HCEC 1CT (cell line): Measurements from ENCODE around the gene FCHSD2.
"Not testable (repeated sequence)": the region's sequence is repeated elsewhere in the genome, so short reads cannot be mapped to it uniquely, and the experiment has no call there.

ENCODE experiments used
- DNase-seq: peaks from one replicate; pipeline ENCODE4 v3.0.0-alpha.2; 2017

FCHSD2 gene

DNA sequence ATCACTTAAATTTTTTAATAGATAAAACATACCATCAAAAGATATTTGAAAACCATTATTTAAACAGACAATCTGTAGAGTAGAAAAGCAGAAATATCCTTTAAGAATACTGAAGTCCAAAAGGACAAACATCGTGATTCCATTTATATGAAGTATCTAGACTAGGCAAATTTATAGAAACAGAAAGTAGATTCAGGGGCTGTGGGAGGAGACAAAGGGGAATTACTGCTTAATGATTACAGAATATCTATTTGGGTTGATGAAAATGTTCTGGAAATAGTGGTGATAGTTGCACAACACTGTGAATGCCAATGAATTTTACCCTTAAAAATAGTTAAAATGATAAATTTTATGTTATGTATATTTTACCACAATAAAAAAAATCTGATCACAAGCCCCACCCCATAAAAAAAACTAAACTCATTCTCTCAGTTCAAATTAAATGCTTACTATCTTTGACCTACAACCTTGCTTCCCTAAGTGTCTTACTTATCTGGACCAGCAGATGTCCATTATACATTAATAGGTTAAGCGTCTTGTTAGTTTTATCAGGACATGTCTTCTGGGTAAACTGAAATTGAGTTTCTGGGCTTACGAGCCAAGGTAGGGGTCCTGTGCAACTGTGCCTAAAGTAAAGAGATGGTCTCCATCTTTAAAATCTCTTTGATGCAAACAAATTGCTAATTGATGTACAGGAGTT lies 86.3 kb downstream of the FCHSD2 start:
- no peak for DNase-seq

DNA sequence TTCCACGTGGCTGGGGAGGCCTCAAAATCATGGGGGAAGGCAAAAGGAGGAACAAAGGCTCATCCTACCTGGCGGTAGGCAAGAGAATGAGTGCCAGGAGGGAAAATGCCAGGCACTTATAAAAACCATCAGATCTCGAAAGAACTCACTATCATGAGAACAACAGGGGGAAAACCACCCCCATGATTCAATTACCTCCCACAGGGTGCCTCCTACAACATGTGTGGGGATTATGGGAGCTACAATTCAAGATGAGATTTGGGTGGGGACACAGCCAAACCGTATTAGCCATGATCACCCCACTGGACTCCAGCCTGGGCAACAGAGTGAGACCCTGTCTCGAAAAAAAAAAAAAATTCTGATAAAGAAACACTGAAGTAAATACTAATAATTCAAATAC lies 87.1 kb downstream of the FCHSD2 start:
- DNase-seq, result no peak

DNA sequence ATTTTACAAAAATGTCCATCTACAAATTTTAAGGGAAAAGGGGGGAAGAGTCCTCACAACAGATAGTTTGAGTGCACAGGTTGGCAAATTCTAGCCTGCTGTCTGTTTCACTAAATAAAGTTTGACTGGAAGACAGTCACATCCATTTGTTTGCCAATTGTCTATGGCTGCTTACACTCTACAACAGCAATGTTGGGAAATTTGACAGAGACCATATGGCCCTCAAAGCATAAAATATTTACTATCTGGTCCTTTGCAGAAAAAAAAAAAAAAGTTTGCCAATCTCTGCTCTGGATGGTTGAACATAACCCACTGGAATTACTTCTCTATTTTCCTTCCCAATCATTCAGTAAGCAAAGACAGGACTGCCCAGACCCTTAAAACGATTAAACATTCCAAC lies 88.2 kb downstream of the FCHSD2 start:
- DNase-seq, result peak; percentile 6

DNA sequence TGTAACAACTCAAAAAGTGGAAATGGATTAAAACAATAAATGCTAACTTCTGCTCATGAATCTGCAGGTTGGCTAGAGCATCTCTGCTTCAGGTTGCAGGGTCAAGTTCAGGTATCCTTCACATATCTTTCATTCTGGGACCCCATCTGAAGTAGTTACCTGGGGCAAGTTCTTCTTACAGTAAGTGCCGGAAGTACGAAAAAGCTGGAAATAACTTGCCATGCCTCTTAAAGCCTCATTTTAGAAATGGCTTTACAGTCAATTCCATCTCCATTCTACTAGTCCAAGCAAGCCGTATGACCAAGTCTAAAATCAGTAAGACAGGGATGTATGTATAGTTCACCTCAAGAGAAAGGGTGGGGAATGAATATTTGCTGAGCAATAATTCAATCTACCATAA lies 93.7 kb downstream of the FCHSD2 start:
- no peak for DNase-seq

DNA sequence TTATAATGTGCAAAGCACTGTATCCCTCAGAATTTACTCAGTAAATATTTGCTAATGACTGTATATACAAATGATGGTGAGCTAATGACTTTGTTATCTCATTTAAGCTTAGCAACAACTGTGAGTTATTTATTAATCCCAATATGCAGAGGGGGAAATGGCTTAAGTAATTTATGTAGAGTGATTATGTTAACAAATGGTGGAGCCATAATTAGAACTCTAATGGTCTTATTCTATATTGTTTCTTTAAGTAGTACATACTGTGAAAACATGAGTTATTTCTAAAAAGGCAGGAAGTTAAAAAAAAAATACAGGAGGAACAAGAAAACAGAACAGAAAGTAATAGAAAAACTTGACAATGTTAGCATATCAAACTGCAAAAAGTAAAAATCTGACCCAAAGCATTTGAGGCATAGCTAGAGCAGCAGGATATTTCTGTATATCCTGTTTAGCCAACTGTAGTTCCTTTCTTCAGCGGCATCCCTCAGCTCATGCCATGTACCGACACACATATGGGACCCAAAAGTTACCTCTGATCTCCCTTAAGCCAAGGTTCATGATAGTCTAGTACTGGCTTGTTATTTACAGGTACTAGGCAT lies 94.2 kb downstream of the FCHSD2 start:
- DNase-seq, result no peak

DNA sequence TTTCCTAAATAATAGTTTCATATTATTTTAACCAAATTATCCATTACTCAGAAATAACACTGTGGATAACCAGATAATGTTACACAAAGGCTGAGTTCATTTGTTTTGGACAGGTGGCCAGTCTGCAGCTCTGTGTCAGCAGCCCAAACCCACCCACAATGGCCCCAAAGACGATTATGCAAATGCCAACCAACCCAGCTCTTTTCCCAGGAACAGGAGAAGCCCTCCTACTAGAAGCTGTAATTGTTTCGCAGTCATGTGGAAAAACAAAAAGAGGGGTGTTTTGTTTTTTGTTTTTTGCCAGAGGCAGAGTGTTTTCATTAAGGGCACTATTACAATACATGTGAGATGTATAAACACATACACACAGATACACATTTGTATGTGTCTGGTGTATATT lies 102.1 kb downstream of the FCHSD2 start:
- DNase-seq, result no peak

DNA sequence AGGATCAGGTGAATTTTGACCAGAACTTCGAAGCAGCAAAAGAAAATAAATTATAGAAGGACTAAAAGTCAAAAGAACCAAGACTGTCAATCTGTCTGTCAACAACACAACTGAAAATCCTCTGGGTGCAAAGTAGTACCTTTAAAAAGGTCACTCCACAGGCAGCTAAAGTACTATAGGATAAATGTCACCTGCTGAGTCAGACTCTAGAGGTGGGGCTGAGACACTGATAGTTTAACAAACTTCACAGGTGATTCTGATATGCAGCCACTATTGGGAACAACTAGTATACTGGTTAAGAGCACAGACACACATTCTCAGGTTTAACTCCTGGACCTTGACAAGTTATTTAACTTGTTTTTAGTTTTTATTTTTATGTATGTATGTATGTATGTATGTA lies 107.3 kb downstream of the FCHSD2 start:
- DNase-seq, result no peak

DNA sequence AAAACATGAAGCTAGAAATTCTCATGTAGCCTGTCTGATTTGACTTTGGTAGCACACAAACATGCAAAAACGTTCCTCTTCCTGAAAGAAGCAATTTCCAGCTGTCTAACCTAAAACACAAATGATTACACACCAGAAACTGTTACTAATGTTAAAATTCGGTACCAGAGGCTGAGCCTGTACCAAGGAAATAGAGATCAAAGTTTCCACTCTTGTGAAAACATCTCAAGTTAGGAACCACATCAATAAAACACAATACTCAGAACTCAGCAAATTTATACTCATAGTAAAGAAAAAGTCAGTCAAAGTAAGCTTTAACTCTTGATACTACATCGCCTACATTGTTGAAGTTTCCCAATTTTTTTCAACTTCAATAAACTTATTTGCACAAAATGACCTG lies 107.8 kb downstream of the FCHSD2 start:
- DNase-seq, result no peak

DNA sequence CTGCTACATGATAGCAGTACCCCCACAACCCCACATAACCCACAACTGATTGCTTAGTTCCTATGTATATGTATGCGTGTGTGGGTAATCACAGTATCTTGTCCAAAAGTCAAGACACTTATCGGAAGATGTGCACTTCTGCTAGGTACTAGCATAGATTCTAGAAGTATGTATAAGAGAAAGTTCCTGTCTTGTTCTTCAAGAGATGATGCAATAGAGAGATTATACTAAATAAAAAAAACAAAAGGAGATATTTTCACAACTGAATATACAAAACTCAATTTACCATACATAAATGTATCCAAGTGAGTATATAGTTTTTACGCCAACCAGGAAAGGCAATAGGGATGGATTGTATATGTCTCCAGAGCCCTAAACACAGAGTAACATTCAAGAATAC lies 112.0 kb downstream of the FCHSD2 start:
- DNase-seq, result no peak

DNA sequence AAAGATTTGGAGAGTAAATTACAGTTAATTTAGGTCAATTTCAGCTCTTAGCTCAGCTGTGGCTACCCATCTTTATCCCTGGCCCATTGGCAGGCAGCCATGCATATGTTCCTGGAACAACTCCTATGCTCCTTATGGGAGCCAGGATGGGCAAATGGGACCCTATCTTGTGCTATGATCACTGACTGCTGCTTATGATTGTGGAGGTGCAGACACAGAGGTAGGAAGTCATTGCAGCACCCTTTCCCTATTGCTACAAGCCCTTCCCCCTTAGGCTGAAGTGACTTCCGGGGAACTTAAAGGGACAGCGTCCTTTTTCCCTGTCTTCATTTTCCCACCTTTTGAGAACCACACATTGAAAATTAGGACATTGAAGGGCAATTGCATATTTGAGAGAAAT lies 112.7 kb downstream of the FCHSD2 start:
- DNase-seq, result no peak

DNA sequence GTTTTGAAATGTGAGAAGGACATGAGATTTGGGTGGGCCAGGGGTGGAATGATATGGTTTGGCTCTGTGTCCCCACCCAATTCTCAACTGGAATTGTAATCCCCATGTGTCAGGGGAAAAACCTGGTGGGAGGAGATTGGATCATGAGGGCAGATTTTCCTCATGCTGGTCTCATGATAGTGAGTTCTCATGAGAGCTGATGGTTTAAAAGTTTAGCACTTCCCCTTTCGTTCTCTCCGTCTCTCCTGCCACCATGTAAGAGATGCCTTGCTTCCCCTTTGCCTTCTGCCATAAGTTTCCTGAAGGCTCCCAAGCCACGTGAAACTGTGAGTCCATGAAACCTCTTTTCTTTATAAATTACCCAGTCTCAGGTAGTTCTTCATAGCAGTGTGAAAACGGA lies 113.5 kb downstream of the FCHSD2 start:
- no peak for DNase-seq

DNA sequence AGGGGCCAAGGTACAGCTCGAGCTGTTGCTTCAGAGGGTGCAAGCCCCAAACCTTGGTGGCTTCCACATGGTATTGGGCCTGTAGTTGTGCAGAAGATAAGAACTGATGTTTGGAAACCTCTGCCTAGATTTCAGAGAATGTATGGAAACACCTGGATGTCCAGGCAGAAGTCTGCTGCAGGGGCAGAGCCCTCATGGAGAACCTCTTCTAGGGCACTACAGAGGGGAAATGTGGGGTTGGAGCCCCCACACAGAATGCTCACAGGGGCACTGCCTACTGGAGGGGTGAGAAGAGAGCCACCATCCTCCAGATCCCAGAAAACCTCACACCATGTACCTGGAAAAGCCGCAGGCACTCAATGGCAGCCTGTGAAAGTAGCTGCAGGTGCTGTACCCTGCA lies 114.3 kb downstream of the FCHSD2 start:
- not testable (repeated sequence) for DNase-seq

DNA sequence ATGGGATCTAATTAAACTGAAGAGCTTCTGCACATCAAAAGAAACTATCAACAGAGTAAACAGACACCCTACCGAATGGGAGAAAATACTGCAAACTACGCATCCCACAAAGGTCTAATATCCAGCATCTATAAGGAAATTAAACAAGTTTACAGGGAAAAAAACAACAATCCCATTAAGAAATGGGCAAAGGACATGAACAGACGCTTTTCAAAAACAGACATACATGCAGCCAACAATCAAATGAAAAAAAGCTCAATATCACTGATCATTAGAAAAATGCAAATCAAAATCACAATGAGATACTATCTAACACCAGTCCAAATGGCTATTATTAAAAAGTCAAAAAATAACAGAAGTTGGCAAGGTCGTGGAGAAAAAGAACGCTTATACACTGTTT lies 117.5 kb downstream of the FCHSD2 start:
- DNase-seq, result no peak

DNA sequence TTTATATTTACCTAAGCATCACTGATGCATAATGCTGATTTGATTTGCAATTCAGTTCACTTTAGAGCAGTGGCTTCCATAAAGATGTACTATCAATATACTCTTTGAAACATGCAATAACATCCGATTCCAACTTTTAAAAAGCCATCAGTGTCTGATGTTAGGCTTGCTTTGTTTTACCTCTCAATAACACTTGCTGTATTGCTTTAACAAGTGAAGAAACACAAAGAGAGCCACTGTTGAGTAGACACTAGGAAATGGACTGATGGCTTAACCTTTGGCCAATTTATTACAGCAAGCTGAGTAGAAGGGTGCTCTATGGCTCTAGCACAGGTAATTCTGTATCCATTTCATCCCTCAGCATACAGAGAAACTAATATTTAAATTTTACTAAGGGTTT lies 122.1 kb downstream of the FCHSD2 start:
- DNase-seq, result no peak

DNA sequence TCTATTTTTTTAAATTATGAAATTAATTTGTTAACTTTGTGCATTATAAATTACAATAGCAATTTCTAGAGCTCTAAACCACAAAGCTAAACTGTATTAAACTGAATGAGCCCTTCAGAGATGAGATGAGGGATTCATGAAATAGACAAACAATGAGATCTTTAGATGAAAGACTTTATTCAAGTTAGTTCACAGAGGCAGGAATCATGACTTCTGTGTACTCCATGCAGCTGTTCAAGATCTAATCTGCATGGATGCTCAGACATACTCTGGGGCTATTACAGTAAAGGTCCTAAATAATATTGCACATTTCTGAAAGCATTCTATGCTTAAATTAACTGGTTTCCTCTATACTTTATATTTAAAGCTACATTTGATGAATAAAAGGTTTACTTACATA lies 122.7 kb downstream of the FCHSD2 start:
- DNase-seq, result no peak

DNA sequence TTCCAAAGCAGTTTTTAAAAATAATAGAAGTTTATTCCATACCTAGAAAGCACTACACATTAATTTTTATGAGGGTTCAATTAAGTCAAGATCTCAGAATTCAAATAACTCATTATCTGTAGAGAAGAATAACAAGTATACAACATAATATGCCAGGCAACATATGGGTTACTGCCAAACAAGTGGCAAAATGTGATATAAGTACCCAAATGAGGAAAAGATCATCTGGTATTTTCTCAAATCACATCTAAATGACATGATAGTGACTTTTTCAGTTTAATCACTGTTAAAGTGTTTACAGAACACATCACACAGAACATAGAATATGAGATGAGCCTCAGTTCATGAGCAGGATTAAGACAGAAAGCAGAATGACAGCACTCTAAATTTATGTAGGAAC lies 123.3 kb downstream of the FCHSD2 start:
- no peak for DNase-seq

DNA sequence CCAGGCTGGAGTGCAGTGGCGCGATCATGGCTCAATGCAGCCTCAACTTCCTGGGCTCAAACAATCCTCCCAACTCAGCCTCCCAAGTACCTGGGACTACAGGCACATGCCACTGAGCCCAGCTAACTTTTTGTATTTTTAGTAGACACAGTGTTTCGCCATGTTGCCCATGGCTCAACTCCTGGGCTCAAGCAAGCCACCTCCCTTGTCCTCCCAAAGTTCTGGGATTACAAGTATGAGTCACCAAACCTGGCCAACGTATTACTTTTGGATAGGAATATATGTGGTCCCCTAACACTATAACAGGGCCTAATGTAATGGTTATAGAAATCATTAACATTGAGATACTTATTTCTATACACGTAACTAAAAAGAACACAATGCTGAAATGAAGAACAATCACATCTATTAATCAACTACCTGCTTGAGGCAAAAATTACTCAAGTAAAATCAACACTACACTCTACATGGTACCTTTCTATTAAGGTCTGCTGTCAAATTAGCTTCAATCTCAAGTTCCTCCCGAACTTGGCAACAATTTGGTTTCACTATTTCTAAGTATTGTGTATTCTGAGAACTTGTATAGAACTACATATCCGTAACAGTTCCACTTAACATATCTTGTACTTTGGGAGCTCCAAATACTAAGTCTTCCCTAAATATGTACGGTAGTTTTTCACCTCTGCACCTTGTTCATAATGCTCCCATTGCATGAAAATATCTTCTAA lies 124.9 kb downstream of the FCHSD2 start:
- no peak for DNase-seq

DNA sequence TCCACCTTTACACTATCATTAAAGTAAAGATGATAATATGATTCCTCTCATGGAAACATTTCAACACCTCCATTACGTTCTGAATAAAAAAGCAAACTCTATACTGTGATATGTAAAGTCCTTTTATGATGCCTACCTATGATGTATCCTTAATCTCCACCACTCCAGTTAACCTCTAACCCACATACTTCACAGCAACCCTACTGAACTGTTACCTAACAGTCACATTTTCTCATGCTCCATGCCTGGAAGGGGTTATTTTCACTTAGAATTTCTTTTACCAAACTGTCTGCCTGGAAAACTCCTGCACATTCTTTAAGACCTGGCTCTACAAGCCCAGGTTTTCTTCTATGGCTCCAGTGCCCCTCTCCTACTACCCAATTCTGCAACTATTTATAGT lies 129.1 kb downstream of the FCHSD2 start:
- DNase-seq, result no peak

DNA sequence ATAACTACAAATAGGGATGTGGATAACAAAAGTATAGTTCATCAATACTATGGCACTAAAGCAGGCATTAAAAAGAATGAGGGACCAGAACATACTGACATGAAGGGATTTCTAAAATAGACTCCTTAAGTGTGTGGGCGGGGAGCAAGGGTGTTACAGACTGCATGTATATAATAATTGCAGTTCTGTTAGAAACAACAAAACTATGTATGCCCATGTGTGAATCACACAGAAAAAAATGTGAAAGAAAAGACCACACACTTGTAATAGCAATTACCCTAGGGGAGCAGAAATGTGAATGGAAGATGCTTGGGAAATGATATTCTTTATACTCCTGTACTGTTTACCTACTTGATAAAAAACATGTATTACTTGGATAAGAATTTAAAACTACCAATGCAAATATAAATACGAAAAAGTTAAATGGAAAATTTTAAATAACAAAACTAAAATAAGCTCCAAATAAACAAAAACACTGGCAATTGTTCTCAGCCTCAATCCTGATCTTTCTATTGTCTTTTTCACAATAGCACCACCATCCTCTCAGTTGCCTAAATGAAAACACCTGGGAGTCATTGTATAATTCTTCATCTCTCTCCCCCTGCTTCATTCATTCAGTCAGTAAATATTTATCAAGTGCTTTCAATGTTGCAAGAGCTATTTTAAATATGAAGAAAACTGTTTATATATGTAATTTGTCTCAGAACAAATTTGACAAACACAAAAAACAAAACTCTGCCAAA lies 129.8 kb downstream of the FCHSD2 start:
- DNase-seq, result peak; percentile 56

DNA sequence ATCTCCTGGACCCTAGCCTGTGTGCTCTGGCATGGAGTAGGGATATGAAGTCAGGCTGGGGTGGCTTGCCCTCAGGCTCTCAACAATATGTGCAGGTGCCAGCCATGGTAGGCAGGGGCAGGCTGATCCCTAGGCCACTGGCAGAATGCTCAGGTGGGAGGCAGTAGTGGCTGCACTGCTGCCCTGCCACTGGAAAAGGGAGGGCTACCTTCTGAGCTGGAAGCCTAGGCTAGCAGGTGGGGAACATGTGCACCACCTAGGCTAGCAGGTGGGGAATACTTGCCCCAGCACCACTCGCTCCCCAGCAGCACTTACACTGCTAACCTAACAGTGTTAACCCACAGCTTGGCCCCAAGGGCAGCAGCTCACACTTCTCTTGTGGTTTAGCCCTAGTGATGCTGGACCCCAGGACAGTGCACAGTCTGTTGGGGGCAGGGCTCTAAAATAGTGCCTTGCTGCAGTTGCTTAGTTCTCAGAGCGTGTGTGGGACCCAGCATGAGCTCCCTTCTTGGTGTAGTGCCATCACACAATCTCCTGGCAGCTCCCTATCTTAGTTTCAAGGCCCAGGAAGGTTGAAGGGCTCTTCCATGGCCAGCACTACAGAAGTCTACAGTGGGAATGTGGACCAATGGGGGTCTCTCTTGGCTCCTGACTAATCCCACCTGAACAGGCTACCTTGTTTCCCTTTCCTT lies 130.8 kb downstream of the FCHSD2 start:
- no peak for DNase-seq

DNA sequence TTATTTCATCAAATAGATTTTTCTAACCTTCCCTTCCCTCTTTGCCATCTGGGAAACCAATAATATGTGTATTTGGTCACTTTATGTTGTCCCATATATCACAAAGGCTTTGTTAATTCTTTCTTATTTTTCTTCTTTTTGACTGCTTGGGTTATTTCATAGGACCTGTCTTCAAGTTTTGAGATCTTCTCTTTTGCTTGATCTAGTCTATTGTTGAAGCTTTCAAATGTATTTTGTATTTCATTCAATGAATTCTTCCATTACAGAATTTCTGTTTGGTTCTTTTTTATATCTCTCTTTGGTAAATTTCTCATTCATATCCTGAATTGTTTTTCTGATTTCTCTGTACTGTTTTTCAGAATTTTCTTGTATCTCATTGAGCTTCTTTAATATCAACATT lies 132.1 kb downstream of the FCHSD2 start:
- DNase-seq, result no peak

DNA sequence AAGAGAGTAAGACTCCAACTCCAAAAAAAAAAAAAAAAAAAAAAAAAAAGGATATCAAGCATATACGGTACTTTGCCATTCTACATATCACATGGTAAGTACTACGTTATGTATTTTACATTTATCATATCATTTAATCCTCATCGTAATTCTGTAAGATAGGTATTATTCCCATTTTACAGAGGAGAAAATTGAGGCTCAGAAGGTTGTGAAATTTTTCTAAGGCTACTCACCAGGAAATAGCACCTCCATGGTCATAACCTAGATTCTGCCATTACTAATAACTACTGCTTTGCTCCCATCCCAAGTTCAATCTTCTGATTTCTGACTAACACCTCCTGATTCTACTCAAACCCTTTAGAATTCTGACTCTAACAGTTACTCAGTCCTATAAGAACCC lies 138.0 kb downstream of the FCHSD2 start:
- DNase-seq, result no peak

DNA sequence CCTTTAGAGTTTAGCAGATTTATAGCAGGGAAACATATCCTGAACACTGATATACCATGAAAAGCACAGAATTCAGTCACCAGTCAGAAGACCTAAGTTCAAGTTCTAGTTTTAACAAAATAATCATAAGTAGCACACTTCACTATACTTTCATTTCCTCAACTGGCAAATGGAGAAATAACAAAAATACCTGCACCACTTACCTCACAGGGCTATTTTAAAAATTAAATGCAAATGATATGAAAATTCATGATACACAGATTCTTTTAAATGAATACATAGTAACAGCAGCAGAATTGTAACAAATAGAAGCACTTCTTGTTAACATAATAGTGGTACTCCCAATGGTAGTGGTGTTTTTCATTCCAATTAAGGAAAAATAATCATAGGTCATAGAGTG lies 139.0 kb downstream of the FCHSD2 start:
- no peak for DNase-seq
